Skeletal muscle tissue (tissue), 4 donors: Measurements from ENCODE around the gene NCKAP5. TPM values are rescaled to one million over a fixed set of nuclear protein-coding genes. Genes with fewer than 3 reads are reported as not detected.

Experiments
- H3K27ac ChIP-seq: one replicate; pipeline ENCODE4 v1.7.0; 2013; ENCODE audit warnings: mild to moderate bottlenecking, low read depth, low read length, inconsistent platforms
- H3K27me3 ChIP-seq, 3 donors: one replicate each; pipeline ENCODE4 v1.7.0; 2013; ENCODE audit warnings: low read length in 3 of 3; ENCODE audit not compliant: control insufficient read depth in 3 of 3, insufficient read depth in 3 of 3
- H3K36me3 ChIP-seq, 3 donors: one replicate each; pipeline ENCODE4 v1.7.0; 2013; ENCODE audit warnings: low read length in 3 of 3; ENCODE audit not compliant: control insufficient read depth in 3 of 3, insufficient read depth in 3 of 3
- H3K4me1 ChIP-seq, 3 donors: one replicate each; pipeline ENCODE4 v1.7.0; 2013; ENCODE audit warnings: low read length in 3 of 3, mild to moderate bottlenecking in 3 of 3; ENCODE audit not compliant: control insufficient read depth in 3 of 3, insufficient read depth in 3 of 3
- H3K4me3 ChIP-seq, 3 donors: one replicate each; pipeline ENCODE4 v1.7.0; 2013; ENCODE audit warnings: low read length in 3 of 3
- H3K9ac ChIP-seq, 3 donors: one replicate each; pipeline ENCODE4 v1.7.0; 2013; ENCODE audit warnings: low read length in 3 of 3, mild to moderate bottlenecking in 3 of 3, moderate library complexity in 2 of 3, low read depth in 1 of 3
- H3K9me3 ChIP-seq, 3 donors: one replicate each; pipeline ENCODE4 v1.7.0; 2013; ENCODE audit warnings: low read length in 3 of 3; ENCODE audit not compliant: control insufficient read depth in 3 of 3
- total RNA-seq: library from RNA; depleted of rRNA; stranded (reverse); fragments of >200 nt; gene quantifications from one replicate; pipeline ENCODE4 v1.2.3, GENCODE V29; 2014
- donor health status: Osteomylitis.

Gene NCKAP5
- total RNA-seq, 1 donor from 2014 or later = 5.7 TPM

DNA sequence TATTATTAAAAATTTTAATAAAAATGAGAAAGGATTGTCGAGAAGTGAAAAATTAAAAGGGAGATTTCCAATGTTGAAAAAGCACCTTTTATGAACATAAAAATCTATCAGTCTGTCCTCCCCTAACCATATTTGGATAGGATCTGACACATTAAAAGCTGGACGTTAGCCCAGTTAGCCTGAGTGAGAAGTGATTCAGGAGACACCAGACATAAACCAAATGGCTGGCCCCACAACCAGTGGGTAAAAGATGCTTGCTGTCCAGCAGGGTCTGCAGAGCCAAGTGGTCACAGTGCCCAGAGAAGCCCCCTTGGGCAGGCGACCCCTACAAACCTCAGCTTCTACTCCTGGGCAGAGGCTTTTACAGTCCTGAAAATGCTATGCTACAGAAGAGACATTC is 644.5 kb downstream of the NCKAP5 start:
- Histone ChIP-seq H3K9me3 (no peaks in the 10 kb centered on the region), H3K4me1 (no peaks in the 10 kb centered on the region), H3K4me3 (no peak overlapping the region), H3K9ac (no peak overlapping the region), H3K27me3 (no peaks in the 10 kb centered on the region), H3K27ac (no peak overlapping the region), H3K36me3 (no peaks in the 10 kb centered on the region)

DNA sequence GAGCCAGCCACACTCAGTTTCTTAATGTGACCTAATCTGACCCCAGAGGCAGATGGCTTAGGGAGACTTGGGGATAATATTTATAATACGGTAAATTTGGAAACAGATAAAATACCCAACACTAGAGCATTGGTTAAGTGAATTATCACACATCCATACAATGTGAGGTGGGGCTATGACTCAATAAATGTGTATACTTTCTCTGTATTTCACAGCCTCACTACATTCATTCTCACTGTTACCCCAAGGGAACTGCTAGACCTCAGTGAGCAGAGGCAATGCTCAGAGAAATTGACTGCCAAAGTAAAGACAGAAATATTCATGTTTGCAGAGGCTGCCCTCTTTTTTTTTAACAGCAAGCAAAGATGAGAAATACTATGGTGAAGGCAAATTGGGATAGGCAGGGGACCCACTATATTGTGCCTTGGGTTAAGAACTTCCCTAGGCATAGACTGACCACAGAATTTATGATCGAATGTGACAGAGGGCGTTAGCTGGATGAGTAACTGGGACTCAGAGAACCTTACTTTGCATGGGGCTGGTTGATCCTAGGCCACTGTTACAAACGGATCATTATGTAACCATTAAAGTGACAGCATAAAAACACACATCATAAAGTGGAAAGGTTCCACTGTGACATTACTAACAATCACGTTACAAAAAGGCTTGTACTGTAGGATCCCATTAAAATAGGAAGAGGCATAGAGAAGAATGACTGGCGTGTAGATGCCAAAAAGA is 652.3 kb downstream of the NCKAP5 start:
- H3K27ac ChIP-seq = no peak overlapping the region

DNA sequence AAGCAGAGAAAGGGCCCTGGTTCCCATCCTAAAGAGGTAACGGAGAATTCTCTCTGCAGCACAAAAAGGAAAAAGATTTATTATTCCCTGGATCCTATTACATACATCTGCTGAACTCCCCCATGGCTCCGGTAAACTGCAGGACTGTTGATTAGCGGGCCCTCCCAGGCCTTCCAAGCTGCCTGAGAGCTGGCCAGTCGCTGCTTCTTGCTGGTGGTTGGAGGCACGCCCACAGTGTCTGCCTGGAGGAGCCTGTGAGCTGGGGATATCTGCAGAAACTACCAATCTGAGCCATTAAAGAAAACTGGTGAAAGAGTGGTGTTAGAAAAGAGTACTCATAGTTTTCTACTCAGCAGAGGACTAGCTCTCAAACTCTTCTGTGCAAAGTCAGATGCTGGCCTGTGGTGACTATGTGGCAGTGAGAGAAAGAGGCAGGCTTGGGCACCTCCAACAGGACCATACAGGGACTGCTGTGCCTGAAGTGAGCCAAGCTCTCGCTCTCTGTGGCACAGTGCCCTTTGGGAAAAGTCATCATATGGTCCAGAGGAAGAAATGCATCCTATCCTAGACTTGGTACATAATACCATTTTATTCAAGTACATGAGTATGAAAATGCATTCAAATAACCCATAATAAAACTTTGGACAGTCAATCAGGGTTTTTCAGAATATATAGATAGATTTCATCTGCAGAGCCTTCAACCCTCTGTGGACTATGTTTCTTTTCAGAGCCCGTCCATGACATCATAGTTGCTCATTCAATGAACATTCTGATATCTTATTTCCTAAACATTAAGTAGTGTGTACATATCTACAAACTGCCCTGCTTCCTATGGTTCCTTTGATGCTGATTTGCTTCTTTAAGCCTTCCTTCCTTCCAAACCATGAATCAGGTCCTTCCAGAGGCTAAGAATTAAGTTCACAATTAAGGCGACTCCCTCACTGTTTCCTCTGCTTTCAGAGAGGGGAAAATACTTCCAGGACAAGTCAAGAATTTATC is 656.2 kb downstream of the NCKAP5 start:
- Histone ChIP-seq H3K36me3 (no peaks in the 10 kb centered on the region), H3K27me3 (no peaks in the 10 kb centered on the region), H3K9me3 (no peaks in the 10 kb centered on the region), H3K4me1 (peaks cover 0 to 4% (median 0%) of the 10 kb centered on the region in 3 donors), H3K4me3 (no peak overlapping the region), H3K27ac (no peak overlapping the region), H3K9ac (no peak overlapping the region)

More for the DNA sequence above, 652.3 kb downstream of the NCKAP5 start:
- Histone ChIP-seq H3K9me3 (no peaks in the 10 kb centered on the region), H3K27me3 (no peaks in the 10 kb centered on the region), H3K4me3 (no peak overlapping the region), H3K9ac (no peak overlapping the region), H3K36me3 (no peaks in the 10 kb centered on the region), H3K4me1 (peaks cover 0 to 4% (median 0%) of the 10 kb centered on the region in 3 donors)

DNA sequence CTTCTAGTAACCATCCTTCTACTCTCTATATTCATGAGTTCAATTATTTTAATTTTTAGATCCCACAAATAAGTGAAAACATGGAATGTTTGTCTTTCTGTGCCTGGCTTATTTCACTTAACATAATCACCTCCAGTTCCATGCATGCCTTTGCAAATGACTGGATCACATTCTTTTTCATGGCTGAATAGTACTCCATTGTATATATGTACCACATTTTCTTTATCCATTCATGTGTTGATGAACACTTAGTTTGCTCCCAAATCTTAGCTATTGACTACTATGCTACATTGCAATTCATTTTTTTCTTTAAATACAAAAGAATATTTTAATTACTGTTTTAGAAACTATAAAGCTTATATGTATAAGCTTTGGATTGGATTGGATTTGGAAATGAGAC is 657.8 kb downstream of the NCKAP5 start:
- H3K27ac ChIP-seq = no peak overlapping the region
- H3K36me3 ChIP-seq = no peaks in the 10 kb centered on the region
- no peak overlapping the region for H3K9ac ChIP-seq
- no peak overlapping the region for H3K4me3 ChIP-seq
- no peaks in the 10 kb centered on the region for H3K27me3 ChIP-seq
- no peaks in the 10 kb centered on the region for H3K9me3 ChIP-seq
- H3K4me1 ChIP-seq = peaks cover 0 to 3% (median 0%) of the 10 kb centered on the region in 3 donors

DNA sequence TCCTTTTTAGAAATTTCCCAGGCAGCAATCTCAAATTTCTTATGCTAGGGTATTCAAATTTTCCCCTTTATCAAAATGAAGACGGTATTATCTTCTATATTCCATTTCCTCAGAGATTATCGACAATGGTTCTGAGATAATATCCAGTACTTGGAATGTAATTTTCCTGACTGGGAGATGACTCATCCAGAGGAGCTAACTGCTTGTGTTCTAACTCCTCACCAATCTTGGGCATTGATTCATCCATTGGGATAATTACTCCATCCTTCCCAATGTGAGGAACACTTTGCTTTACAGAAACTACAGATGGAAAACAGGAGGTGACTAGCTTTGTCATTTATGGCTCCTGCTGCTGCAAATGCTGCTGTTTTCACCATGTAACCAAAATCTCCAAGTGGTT is 658.8 kb downstream of the NCKAP5 start:
- no peaks in the 10 kb centered on the region for H3K36me3 ChIP-seq
- no peaks in the 10 kb centered on the region for H3K9me3 ChIP-seq
- H3K4me1 ChIP-seq = no peaks in the 10 kb centered on the region
- no peaks in the 10 kb centered on the region for H3K27me3 ChIP-seq
- H3K4me3 ChIP-seq = no peak overlapping the region
- no peak overlapping the region for H3K9ac ChIP-seq
- H3K27ac ChIP-seq = no peak overlapping the region

DNA sequence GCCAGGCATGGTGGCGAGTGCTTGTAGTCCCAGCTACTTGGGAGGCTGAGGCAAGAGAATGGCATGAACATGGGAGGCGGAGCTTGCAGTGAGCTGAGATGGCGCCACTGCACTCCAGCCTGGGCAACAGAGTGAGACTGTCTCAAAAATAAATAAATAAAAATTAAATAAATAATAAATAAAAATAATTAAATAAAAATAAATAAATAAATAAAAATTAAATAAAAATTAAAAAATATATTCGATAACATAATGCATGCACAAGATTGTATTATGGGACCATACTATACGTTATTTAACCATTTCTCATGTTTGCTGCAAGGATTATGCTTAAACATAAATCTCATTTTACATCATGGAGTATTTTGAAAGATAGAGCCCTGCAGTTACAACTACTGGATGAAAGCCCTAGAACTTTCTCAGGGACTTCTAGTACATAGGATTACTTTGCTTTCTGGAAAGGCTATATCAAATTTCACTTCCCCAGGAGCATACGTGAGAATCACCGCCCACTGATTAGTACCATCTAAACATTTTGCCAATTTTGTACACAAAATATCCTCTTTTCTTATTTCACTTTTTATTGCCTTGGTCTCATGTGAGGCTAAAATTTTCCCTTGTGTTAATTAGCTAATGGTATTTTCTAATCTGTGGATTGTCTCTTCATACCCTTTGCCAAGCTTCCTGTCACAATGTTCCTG is 664.0 kb downstream of the NCKAP5 start:
- Histone ChIP-seq H3K4me3 (no peak overlapping the region), H3K9me3 (no peaks in the 10 kb centered on the region), H3K4me1 (no peaks in the 10 kb centered on the region), H3K36me3 (no peaks in the 10 kb centered on the region), H3K27me3 (no peaks in the 10 kb centered on the region), H3K9ac (no peak overlapping the region), H3K27ac (no peak overlapping the region)

DNA sequence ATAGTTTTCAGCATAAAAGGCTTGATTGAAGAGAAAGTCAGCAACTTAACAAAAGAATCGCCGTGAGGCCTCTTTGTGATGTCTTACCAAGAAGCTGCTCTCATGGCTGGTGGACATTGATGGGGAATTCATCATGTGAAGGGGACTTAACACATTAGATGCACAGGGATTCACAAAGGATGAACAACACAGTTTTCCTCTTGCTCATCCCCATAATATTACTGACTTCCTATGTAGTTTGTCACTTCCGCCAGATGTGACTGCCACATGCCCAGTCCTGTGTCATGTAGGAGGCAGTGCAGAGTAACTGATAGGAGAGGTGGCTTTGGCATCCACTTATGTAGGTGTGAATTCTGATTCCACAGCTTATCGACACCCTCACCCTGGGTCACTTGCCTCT is 665.6 kb downstream of the NCKAP5 start:
- H3K9ac ChIP-seq = no peak overlapping the region
- H3K27ac ChIP-seq = no peak overlapping the region
- no peaks in the 10 kb centered on the region for H3K36me3 ChIP-seq
- no peaks in the 10 kb centered on the region for H3K9me3 ChIP-seq
- no peak overlapping the region for H3K4me3 ChIP-seq
- no peaks in the 10 kb centered on the region for H3K4me1 ChIP-seq
- no peaks in the 10 kb centered on the region for H3K27me3 ChIP-seq

DNA sequence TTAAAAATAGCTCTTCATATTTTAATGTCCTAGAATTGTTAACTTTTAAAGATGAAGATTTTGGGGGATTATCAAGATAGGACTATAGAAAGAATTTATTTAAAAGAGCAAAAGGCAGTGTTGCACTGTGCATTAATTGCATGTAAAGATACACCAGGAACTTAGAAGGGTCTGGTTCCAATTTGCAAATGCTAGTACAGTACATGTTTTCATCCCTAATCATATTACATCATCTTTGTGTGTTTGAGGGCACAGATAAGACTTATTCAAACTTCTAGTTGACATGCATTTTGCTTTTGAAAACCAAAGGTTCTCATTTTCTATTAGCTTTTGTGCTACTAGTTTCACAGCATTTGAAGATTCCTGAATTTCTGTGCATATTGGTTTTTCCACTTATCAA is 666.6 kb downstream of the NCKAP5 start:
- Histone ChIP-seq H3K36me3 (no peaks in the 10 kb centered on the region), H3K4me1 (no peaks in the 10 kb centered on the region), H3K27me3 (no peaks in the 10 kb centered on the region), H3K4me3 (no peak overlapping the region), H3K9me3 (no peaks in the 10 kb centered on the region), H3K9ac (no peak overlapping the region), H3K27ac (no peak overlapping the region)

DNA sequence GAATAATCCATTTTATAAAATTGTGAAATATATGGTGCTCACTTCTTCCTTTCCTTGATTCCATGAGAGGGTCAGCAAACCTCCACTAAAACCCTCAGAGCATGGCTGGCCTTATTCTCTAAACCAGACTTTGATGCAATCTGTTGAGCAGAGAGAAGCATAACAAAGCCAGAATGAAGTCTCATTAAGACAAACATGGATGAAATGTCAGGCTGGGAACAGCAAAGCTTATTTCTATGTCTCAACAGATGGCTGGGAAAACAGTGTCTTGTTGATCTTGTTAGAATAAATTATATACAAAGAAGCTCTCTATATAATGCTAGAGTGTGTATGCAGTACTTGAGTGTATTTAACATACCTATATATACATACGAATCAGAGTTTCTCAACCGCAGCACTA is 671.2 kb downstream of the NCKAP5 start:
- H3K27me3 ChIP-seq = no peaks in the 10 kb centered on the region
- H3K4me3 ChIP-seq = no peak overlapping the region
- no peaks in the 10 kb centered on the region for H3K9me3 ChIP-seq
- no peak overlapping the region for H3K27ac ChIP-seq
- H3K9ac ChIP-seq = no peak overlapping the region
- no peaks in the 10 kb centered on the region for H3K36me3 ChIP-seq
- no peaks in the 10 kb centered on the region for H3K4me1 ChIP-seq
